ENCODE results near the gene CACNA1S. TPM values are rescaled to one million over a fixed set of nuclear protein-coding genes. Genes with fewer than 3 reads are reported as not detected.

Gene CACNA1S
- total RNA-seq, 1 donor from 2014 or later, result 0.55 TPM

DNA sequence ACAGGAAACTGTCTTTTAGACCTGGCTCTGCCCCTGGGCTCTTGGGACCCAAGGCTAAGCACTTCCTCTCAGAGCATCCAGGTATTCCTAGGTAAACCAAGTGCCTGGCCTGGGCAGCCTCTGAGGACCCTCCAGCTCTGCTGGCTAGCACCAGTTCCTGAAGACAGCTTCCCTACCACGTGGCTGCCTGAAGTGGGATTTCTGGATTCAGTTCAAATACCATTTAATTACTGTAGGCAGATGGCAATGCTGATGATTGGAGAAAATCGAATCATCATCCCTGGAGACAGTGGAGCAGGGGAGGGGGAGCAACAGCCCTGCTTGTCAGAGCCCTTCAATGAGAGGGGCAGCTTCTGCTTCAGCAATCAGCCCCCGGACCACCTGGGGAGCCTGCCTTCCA, 100.6 kb downstream of the CACNA1S start:
- Histone ChIP-seq H3K27ac (no peak overlapping the region), H3K4me3 (no peak overlapping the region), H3K36me3 (no peaks in the 10 kb centered on the region), H3K4me1 (peaks cover 28% of the 10 kb centered on the region), H3K9me3 (no peaks in the 10 kb centered on the region), H3K27me3 (no peaks in the 10 kb centered on the region)
- TF ChIP-seq, protein P1, sequence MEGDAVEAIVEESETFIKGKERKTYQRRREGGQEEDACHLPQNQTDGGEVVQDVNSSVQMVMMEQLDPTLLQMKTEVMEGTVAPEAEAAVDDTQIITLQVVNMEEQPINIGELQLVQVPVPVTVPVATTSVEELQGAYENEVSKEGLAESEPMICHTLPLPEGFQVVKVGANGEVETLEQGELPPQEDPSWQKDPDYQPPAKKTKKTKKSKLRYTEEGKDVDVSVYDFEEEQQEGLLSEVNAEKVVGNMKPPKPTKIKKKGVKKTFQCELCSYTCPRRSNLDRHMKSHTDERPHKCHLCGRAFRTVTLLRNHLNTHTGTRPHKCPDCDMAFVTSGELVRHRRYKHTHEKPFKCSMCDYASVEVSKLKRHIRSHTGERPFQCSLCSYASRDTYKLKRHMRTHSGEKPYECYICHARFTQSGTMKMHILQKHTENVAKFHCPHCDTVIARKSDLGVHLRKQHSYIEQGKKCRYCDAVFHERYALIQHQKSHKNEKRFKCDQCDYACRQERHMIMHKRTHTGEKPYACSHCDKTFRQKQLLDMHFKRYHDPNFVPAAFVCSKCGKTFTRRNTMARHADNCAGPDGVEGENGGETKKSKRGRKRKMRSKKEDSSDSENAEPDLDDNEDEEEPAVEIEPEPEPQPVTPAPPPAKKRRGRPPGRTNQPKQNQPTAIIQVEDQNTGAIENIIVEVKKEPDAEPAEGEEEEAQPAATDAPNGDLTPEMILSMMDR (IDR thresholded peaks at IDR 0.05), result no peak
- no peak for DNase-seq
- intact Hi-C loops (cut with DNase I), result no loop called here
- no peak for ATAC-seq

- Histone ChIP-seq H3K27me3 (no peaks in the 10 kb centered on the region), H3K4me3 (no peak overlapping the region), H3K36me3 (no peaks in the 10 kb centered on the region), H3K4me1 (peaks cover 19% of the 10 kb centered on the region), H3K9me3 (no peaks in the 10 kb centered on the region), H3K27ac (no peak overlapping the region)
- TF ChIP-seq, protein P1 (IDR thresholded peaks at IDR 0.05), result no peak
- DNase-seq, result no peak
- intact Hi-C loops (cut with DNase I), result no loop called here
- ATAC-seq, result no peak
Observed at GRCh38 chr1:201009962-201010645, 102.1 kb downstream of the CACNA1S start.

DNA sequence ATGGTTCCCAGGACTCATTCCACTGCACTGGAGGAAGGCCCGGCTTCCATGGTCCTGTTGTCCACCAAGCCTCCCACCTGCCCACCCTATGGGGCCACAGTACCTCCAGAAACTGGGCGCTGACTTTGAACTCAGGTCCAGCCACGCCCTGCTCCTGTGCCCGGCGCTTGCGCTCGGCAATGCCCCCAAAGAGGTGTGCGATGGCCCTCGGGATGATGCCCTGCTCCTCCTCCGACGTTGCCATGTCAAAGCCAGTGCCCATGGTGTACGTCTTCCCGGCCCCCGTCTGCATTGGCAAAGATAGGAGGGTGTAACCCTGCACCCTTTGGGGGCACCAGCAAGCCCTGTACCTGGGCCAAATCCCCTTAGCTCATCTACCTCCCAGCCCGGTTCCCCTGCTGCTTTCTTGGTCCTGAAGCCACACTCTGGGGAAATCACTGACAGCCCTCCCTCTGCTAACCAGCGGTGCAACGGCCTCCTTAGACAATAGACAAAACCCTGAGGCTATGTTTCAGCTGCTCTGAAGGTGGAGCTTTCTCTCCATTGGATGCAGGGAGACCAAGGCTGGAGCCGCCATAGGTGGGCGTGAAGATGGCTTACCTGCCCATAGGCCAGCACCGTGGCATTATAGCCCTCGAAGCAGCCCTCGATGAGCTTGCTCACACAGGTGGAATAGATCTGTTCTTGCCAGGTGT, 103.4 kb downstream of the CACNA1S start:
- H3K4me3 ChIP-seq, result no peak overlapping the region
- TF ChIP-seq, protein P1 (IDR thresholded peaks at IDR 0.05), result no peak
- intact Hi-C loops (cut with DNase I), result no loop called here
- peaks cover 11% of the 10 kb centered on the region for H3K4me1 ChIP-seq
- H3K36me3 ChIP-seq, result no peaks in the 10 kb centered on the region
- no peaks in the 10 kb centered on the region for H3K27me3 ChIP-seq
- no peak for DNase-seq
- no peak for ATAC-seq
- no peak overlapping the region for H3K27ac ChIP-seq
- H3K9me3 ChIP-seq, result no peaks in the 10 kb centered on the region

- Histone ChIP-seq H3K27me3 (no peaks in the 10 kb centered on the region), H3K36me3 (no peaks in the 10 kb centered on the region), H3K4me3 (no peak overlapping the region), H3K4me1 (no peaks in the 10 kb centered on the region), H3K27ac (no peak overlapping the region), H3K9me3 (no peaks in the 10 kb centered on the region)
- intact Hi-C loops (cut with DNase I), result no loop called here
- ATAC-seq (no peak), DNase-seq (no peak)
- TF ChIP-seq, protein P1 (IDR thresholded peaks at IDR 0.05), result no peak
Observed at GRCh38 chr1:201007481-201007880, 104.7 kb downstream of the CACNA1S start.

- DNase-seq (no peak), ATAC-seq (peak; percentile 16)
- Histone ChIP-seq H3K4me1 (no peaks in the 10 kb centered on the region), H3K4me3 (no peak overlapping the region), H3K9me3 (no peaks in the 10 kb centered on the region), H3K27ac (no peak overlapping the region), H3K36me3 (peaks cover 5% of the 10 kb centered on the region), H3K27me3 (no peaks in the 10 kb centered on the region)
- intact Hi-C loops (cut with DNase I), result no loop called here
- TF ChIP-seq, protein P1 (IDR thresholded peaks at IDR 0.05), result no peak
Observed at GRCh38 chr1:201006450-201006849, 105.8 kb downstream of the CACNA1S start.

Data from upper lobe of right lung (tissue), 1 donor.